Measurements from ENCODE around the gene C7orf57.

Gene C7orf57

GRCh38 chr7:48108959-48109847 lies 73.9 kb downstream of the C7orf57 start:
- FAIRE-seq (no peak), DNase-seq (ENCODE audit: low spot score) (no peak)

- FAIRE-seq (peak; percentile 43), DNase-seq (ENCODE audit: low spot score) (peak; percentile 62)
Observed at GRCh38 chr7:48109848-48110663, 74.7 kb downstream of the C7orf57 start.

GRCh38 chr7:48110868-48111267 lies 75.5 kb downstream of the C7orf57 start:
- FAIRE-seq: no peak
- no peak for DNase-seq (ENCODE audit: low spot score)
